AG04450 (cell line): ENCODE measurements around the gene INPP5A. TPM values are rescaled to one million over a fixed set of nuclear protein-coding genes. Genes with fewer than 3 reads are reported as not detected.
A peak's percentile ranks its signal among the peaks of the same experiment; 100 is the strongest.

Experiments
- CTCF ChIA-PET: fragments of 300-600, 350-600 bp; formaldehyde crosslinking; extraction: SDS; loops from one replicate; lab custom pipeline; 2022; ENCODE audit warnings: antibody characterized with exemption, inconsistent platforms; lab: Charles Lee
- POLR2A ChIA-PET: fragments of 350-600 bp; formaldehyde crosslinking; extraction: SDS; loops from one replicate; lab custom pipeline; 2021; ENCODE audit warnings: antibody characterized with exemption, inconsistent platforms; lab: Yijun Ruan, JAX
- DNase-seq: peaks from one replicate; pipeline ENCODE4 v3.0.0-alpha.2; 2011; ENCODE audit warnings: low read depth, low spot score
- H3K27ac ChIP-seq: one replicate; pipeline ENCODE4 v1.5.1; 2012; ENCODE audit warnings: low read depth, low read length, control low read depth
- H3K27me3 ChIP-seq: one replicate; pipeline ENCODE4 v1.6.0; 2012; ENCODE audit warnings: low read length; ENCODE audit not compliant: control insufficient read depth, insufficient read depth
- H3K4me3 ChIP-seq: 2 replicates; pipeline ENCODE4 v1.5.1; 2011; ENCODE audit warnings: mild to moderate bottlenecking, low read depth, low read length, control low read depth
- H3K9me3 ChIP-seq: 2 replicates; pipeline ENCODE4 v1.5.1; 2012; ENCODE audit warnings: low read length; ENCODE audit not compliant: control insufficient read depth, insufficient read depth
- CTCF ChIP-seq: IDR thresholded peaks from 2 replicates; pipeline ENCODE4 v1.5.1; 2011; ENCODE audit warnings: low read depth, low read length, control low read depth, inconsistent platforms
- polyA plus RNA-seq: library from polyadenylated mRNA; depleted of rRNA; stranded (reverse); fragments of >200 nt; gene quantifications from 2 replicates; pipeline ENCODE4 v1.2.3, GENCODE V29; 2011

The INPP5A gene
- polyA plus RNA-seq, 1 experiment, result 22.5 TPM

GRCh38 chr10:132628966-132629900 is 91.6 kb downstream of the INPP5A start:
- Histone ChIP-seq H3K9me3 (no peaks in the 10 kb centered on the region; the same call in 1 of the 2 replicates), H3K27ac (no peak overlapping the region), H3K27me3 (no peaks in the 10 kb centered on the region), H3K4me3 (no peak overlapping the region)
- POLR2A ChIA-PET, result no interaction called here
- CTCF ChIA-PET, result no interaction called here
- TF ChIP-seq CTCF, result no peak
- no peak for DNase-seq

DNA sequence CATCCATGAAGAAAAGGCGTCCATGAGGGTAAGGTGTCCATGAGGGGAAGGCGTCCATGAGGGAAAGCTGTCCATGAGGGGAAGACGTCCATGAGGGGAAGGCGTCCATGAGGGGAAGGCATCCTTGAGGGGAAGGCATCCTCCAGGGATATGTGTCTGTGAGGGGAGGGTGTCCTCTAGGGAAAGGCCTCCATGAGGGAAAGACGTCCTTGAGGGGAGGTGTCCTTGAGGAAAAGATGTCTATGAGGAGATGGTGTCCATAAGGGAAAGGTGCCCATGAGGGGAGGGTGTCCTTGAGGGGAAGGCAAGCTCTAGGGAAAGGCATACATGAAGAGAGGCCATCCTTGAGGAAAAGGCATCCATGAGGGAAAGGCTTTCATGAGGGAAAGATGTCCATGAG is 92.6 kb downstream of the INPP5A start:
- no peak overlapping the region for H3K27ac ChIP-seq
- H3K4me3 ChIP-seq, result no peak overlapping the region
- no peak for DNase-seq
- POLR2A ChIA-PET, result no interaction called here
- no peak for TF ChIP-seq CTCF
- H3K9me3 ChIP-seq, result no peaks in the 10 kb centered on the region; the same call in 1 of the 2 replicates
- CTCF ChIA-PET, result no interaction called here
- H3K27me3 ChIP-seq, result no peaks in the 10 kb centered on the region

DNA sequence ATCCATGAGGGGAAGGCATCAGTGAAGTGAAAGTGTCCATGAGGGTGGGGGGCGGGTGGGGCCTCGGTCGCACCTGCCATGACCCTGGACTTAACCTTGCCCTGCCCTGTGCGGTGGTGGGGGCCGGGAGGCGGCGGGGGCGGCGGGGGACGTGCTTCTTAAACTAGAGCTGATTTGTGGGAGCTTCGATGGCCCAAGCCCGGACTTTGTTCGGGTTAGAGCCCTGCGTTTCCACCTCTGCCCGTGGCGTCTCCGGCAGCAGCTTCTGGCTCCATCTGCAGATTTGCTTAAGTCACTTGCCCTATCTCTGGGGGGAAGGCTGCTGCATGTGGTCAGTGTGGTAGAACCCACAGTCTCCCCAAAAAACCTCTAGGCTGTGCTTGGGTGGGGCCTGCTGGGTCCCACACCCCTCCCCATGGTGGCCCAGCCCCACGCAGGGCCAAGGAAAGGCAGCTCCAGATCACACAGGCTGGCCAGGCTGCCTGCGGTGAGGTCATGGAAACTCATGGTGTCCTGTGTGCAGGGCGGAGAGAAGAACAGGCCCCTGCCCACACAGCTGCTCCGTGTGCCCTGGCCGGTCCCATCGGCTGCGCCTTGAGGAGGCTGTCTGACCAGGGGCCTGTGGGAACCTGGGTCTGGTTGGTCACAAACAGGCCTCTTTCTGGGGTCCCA is 93.2 kb downstream of the INPP5A start:
- TF ChIP-seq CTCF, result no peak
- peak overlapping the region; percentile 39 for H3K27ac ChIP-seq

GRCh38 chr10:132631338-132631735 is 93.8 kb downstream of the INPP5A start:
- DNase-seq, result no peak
- Histone ChIP-seq H3K9me3 (no peaks in the 10 kb centered on the region; the same call in 1 of the 2 replicates), H3K27me3 (no peaks in the 10 kb centered on the region), H3K27ac (peak overlapping the region; percentile 39), H3K4me3 (no peak overlapping the region)
- ChIA-PET CTCF (no interaction called here), POLR2A (no interaction called here)
- no peak for TF ChIP-seq CTCF

More for the DNA sequence above, 93.2 kb downstream of the INPP5A start:
- no peak for DNase-seq
- Histone ChIP-seq H3K9me3 (no peaks in the 10 kb centered on the region; the same call in 1 of the 2 replicates), H3K27me3 (no peaks in the 10 kb centered on the region), H3K4me3 (no peak overlapping the region)
- CTCF ChIA-PET, result no interaction called here
- POLR2A ChIA-PET, result no interaction called here
